ENCODE data around the gene KIAA0513. TPM values are rescaled to one million over a fixed set of nuclear protein-coding genes. Genes with fewer than 3 reads are reported as not detected.
"Not testable (repeated sequence)": the region's sequence is repeated elsewhere in the genome, so short reads cannot be mapped to it uniquely, and the experiment has no call there.

Gene KIAA0513
- polyA plus RNA-seq, 4 donors, result 3.6 to 6.6 (median 5.2) TPM

DNA sequence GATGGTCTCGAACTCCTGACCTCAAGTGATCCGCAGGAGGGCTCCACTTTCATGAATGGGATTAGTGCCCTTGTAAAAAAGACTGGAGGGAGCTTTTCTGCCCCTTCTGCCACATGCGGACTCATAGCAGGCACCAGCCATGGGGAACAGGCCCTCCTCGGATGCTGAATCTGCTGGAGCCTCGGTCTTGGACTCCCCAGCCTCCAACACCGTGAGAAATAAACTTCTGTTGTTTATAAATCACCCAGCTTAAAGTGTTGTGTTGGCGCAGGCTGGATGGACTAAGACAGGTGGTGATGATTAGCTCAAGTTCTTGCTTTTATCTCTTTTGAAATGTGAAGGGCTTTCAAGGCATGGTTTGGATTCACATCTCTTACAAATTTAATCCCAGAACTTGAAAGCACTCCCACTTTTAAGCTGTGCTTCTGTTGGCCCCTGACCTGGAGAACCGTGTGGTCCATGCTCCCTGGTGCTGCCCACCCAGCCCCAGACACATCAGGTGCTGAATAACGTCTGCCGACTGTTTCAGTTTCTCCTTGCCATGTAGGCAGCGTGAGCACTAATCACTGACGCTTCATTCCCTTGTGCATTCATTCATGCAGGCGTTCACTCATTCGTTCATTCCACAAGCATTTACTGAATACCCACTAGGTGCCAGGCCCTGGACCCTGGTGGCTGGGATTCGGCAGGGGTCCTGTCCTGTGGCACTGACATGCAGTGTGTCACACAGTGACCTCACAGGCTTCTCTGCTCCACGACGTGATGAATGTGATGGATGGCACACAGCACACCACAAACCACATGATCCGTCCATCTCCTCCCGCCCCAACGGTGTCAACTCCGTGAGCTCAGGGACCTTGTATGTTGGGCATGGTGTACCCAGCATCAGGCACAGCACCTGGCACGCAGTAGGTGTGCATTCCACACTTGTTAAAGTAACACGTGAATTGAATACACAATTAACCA lies 75.8 kb downstream of the KIAA0513 start:
- no peak for DNase-seq (ENCODE audit: low read depth in 4 of 4, low spot score in 3 of 4)

- DNase-seq (ENCODE audit: low read depth in 4 of 4, low spot score in 3 of 4), result no peak
Observed at GRCh38 chr16:85104147-85104546, 76.6 kb downstream of the KIAA0513 start.

DNA sequence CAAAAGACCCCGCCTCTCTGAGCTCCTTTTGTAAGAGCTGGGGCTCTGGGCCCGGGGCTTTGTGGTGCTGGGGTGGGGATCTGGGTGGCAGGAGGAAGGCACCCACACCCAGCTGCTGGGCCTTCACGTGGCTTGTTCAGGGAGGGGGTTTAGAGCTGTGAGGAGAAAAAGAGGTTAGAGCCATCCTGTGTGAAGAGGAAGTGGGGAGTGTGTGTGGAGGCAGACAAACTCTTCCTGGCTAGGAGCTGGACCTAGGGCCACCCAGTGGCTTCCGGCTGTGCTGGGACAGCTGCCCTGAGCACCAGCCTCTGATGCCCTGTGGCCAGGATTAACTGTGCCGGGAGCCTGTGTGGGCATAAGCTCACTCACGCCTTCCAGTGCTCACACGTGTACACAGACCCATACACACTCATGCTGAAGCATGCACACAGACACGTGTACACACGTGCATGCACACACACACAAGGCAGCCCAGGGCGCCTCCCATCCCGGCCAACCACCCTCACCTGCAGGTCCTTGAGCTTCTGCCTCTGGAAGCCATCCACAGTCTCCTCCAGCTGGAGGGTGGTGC lies 77.3 kb downstream of the KIAA0513 start:
- DNase-seq (ENCODE audit: low read depth in 4 of 4, low spot score in 3 of 4), result no peak

DNA sequence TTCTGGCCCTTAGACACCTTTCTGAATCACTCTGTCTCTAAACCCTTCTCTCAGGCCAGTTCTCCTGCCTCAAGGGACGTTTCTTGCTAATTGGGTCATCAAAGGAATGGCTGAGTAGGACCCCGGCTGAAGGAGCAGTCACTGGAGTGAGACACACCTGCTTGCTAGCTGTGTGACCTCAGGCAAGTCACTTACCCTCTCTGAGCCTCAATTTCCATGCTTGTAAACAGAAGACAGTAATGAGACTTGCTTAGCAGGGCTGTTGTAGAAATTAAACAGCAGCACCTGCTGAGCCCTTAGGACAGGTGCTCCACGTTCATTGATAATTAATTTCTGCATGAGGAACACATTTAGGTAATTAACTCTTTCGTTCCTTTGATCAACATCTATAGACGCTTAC lies 77.9 kb downstream of the KIAA0513 start:
- no peak for DNase-seq (ENCODE audit: low read depth in 4 of 4, low spot score in 3 of 4)

GRCh38 chr16:85107083-85107482 lies 79.5 kb downstream of the KIAA0513 start:
- DNase-seq (ENCODE audit: low read depth in 4 of 4, low spot score in 3 of 4), result no peak

- DNase-seq (ENCODE audit: low read depth in 4 of 4, low spot score in 3 of 4), result no peak
Observed at GRCh38 chr16:85107532-85107931, 79.9 kb downstream of the KIAA0513 start.

DNA sequence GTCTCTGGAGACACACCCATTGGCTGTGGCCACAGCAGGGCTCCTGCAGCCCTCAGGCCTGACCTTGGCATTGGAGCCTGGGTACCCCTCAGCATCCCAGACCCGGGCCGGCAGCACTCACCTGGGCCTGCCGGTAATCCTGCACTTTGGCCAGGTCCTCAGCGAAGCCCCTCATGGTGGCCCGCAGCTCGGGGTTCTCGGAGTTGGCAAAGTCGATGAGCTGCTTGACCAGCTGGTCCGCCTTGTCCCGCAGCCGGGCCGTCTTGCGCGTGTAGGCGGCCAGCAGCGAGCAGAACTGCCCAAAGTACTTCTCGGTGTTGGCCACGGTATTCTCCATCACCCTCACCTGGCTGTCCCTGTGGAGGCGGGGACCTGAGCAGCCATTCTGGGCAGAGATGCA lies 82.5 kb downstream of the KIAA0513 start:
- DNase-seq (ENCODE audit: low read depth in 4 of 4, low spot score in 3 of 4), result no peak

GRCh38 chr16:85111184-85111583 lies 83.6 kb downstream of the KIAA0513 start:
- DNase-seq (ENCODE audit: low read depth in 4 of 4, low spot score in 3 of 4), result no peak

- DNase-seq (ENCODE audit: low read depth in 4 of 4, low spot score in 3 of 4), result no peak
Observed at GRCh38 chr16:85112364-85112763, 84.8 kb downstream of the KIAA0513 start, which contains the start of gene CIBAR2. TSS of gene CIBAR2 (minus strand) at chr16:85112472. CDS start at chr16:85112352, 120 bp downstream.

GRCh38 chr16:85113168-85113733 lies 85.7 kb downstream of the KIAA0513 start:
- no peak for DNase-seq (ENCODE audit: low read depth in 4 of 4, low spot score in 3 of 4)

DNA sequence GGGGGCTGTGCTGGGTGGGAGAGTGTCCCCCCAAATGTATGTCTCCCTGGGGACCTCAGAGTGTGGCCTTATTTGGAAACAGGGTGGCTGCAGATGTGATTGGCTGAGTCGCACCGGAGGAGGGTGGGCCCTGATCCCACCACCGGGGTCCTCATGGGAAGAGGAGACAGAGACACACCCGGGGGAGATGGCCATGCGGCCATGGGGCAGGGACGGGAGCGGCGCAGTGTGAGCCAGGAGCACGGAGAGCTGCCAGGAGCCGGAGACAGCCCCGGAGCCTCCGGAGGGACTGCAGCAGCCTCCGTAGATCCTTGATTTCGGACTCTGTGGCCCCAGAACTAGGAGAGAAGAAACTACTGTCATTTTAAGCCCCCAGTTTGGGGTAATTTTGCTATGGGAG lies 86.3 kb downstream of the KIAA0513 start:
- no peak for DNase-seq (ENCODE audit: low read depth in 4 of 4, low spot score in 3 of 4)

- DNase-seq (ENCODE audit: low read depth in 4 of 4, low spot score in 3 of 4), result peak in 1 of 4 donors; percentile 66
Observed at GRCh38 chr16:85114909-85115567, 87.4 kb downstream of the KIAA0513 start.

GRCh38 chr16:85117418-85117817 lies 89.8 kb downstream of the KIAA0513 start:
- DNase-seq (ENCODE audit: low read depth in 4 of 4, low spot score in 3 of 4), result no peak

- no peak for DNase-seq (ENCODE audit: low read depth in 4 of 4, low spot score in 3 of 4)
Observed at GRCh38 chr16:85120006-85120340, 92.4 kb downstream of the KIAA0513 start.

DNA sequence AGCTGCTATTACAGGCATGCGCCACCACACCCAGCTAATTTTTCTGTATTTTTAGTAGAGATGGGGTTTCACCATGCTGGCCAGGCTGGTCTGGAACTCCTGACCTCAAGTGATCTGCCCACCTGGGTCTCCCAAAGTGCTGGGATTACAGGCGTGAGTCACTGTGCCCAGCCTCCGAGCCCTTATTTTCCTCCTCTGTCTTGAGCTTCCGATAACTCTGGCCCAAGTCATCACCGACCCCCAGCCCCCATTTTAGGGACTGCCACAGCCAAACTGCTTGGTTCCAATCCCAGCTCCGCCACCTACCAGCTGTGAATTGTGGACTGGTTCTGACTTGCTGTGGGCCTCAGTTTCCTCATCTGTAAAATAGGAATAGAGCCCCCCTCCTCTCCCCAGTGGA lies 95.8 kb downstream of the KIAA0513 start:
- DNase-seq (ENCODE audit: low read depth in 4 of 4, low spot score in 3 of 4), result not testable (repeated sequence)

DNA sequence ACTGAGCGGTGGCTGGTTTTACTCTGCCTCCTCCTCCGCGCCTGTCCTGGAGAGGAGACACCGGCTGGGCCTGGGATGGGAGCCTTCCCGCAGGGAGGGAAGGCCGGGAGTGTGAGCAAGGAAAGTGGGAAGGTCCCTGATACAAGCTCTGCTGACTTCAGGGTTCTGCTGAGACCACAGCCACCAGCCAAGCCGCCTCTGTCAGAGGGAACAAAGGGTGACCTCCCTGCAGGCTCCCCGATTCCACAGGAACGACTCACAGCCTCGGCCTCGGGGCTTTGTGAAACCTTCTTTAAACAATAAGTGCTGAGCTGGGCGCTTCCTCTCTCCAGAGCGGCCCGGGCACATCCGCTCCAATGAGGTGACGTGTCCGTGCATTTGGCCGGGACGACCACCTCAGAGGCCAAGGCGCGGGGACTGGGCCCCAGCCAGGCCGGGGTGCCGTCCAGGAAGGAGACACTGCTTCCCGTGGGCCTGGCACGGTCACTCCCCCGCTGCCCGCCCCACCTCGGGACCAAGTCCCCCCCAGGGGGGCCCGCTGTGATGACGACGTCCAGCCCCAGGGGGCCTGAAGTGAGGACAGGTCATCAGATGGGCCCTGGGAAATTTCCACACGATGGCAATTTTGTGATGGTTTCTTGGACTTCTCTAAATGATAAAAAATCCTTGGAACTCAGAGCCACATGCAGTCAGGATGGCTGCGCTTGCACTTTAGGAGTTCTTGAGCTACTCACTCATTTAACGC lies 96.5 kb downstream of the KIAA0513 start:
- DNase-seq (ENCODE audit: low read depth in 4 of 4, low spot score in 3 of 4), result no peak

DNA sequence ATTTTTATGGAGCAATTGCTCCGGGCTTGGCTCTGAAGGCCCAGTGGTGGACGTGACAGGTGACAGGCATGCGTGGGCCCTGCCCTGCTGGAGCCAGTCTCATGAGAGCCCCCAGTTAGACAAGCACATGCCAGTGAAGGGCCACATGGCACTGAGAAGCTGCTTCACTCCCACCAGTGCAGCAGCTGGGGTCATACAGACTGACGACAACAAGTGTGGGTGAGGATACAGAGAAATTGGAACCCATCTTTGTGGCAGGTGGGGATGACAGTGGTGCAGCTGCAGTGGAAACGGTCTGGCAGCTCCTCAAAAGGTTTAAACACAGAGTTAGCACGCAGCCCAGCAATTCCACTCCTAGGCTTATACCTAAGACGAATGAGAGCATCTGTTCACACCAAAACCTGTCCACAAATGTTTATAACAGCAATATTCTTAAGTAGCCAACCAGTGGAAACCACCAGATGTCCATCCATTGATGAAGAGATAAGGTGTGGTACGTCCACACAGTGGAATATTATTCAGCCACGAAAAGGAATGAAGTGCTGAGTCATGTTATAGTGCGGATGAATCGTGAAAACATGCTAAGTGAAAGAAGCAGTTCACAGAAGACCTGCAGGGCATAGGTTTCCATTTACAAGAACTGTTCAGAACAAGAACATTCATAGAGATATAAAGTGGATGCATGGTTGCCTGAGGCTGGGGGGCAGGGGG lies 97.2 kb downstream of the KIAA0513 start:
- DNase-seq (ENCODE audit: low read depth in 4 of 4, low spot score in 3 of 4), result no peak

DNA sequence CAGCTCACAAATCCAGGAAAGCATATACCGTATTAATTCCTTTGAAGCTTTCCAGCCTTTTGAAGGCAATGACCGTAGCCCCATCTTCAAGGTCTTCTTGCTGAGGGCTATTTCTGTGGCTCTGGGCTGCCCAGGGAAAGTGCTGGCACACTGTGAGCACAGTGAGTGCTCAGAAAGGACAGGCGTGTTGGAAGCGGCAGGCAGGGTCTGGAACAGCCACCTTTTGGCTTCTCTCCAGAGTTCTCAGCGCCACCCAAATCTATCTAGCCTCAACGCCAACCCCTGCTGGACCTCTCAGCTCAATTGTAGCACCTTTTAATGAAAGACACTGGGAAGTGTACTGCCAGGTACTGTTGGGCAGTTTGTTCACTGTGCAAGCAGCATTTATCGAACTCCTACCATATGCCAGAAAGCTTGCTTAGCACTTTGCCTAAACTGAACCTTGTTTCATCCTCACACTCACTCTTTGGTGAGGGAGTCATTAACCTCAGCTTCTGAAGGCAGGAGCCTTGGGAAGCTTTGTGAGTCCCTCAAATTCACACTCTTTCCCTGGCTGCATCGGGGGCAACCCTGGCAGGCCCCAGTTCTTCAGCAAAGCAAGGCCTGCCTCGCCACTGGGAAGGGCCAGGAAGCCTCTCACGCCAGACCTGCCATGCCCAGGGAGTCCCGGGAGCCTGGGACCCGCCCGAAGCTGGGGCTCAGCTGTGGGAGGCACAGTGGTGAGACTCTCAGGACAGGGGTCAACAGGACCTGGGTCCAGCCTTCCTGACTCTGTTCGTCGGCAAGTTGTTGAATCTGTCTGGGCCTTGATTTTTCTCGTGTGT lies 98.2 kb downstream of the KIAA0513 start:
- no peak for DNase-seq (ENCODE audit: low read depth in 4 of 4, low spot score in 3 of 4)

GRCh38 chr16:85126394-85126704 lies 98.8 kb downstream of the KIAA0513 start:
- DNase-seq (ENCODE audit: low read depth in 4 of 4, low spot score in 3 of 4), result no peak
